Esophagus squamous epithelium (tissue), 5 donors: ENCODE results near the gene INSRR. TPM values are rescaled to one million over a fixed set of nuclear protein-coding genes. Genes with fewer than 3 reads are reported as not detected.

Experiments
- DNase-seq: peaks from one replicate; lab custom pipeline; 2025; lab: John Stamatoyannopoulos, UW
- H3K27ac ChIP-seq, 4 donors: fragments of 200-600 bp; sonication (generic); one replicate each; pipeline ENCODE4 v1.5.1; 2016 to 2019; ENCODE audit warnings: mild to moderate bottlenecking in 1 of 4
- H3K27me3 ChIP-seq, 4 donors: fragments of 200-600 bp; sonication (generic); 1 replicate in 3 of 4; 2 replicates in 1 of 4; pipeline versions ENCODE4 v1.5.1 to v1.6.0; 2017 to 2021; ENCODE audit warnings: antibody characterized with exemption in 1 of 4
- H3K36me3 ChIP-seq, 3 donors: fragments of 200-600 bp; sonication (generic); one replicate each; pipeline ENCODE4 v1.5.1; 2016 to 2019
- H3K4me1 ChIP-seq, 3 donors: fragments of 200-600 bp; sonication (generic); one replicate each; pipeline ENCODE4 v1.5.1; 2017 to 2019
- H3K4me3 ChIP-seq, 4 donors: fragments of 200-600 bp; sonication (generic); 1 replicate in 3 of 4; 2 replicates in 1 of 4; pipeline ENCODE4 v1.5.1; 2016 to 2019; ENCODE audit warnings: mild to moderate bottlenecking in 2 of 4, moderate library complexity in 1 of 4
- H3K9me3 ChIP-seq, 3 donors: fragments of 200-600 bp; sonication (generic); one replicate each; pipeline ENCODE4 v1.5.1; 2016 to 2019
- POLR2A ChIP-seq, 4 donors: fragments of 450-650 bp; IDR thresholded peaks; one replicate each; pipeline ENCODE4 v1.6.1; 2017; ENCODE audit warnings: antibody characterized with exemption in 4 of 4, mild to moderate bottlenecking in 4 of 4, moderate library complexity in 3 of 4
- WGBS, 2 donors: methylation state at CpG; one replicate each; pipeline ENCODE4 v1.1.5; 2018; 5-methylcytosine and 5-hydroxymethylcytosine counted together
- intact Hi-C: fragments of 100-400 bp; cut with DNase I; formaldehyde crosslinking; loops from one replicate; pipeline ENCODE4 v1.15.0; 2022
- total RNA-seq, 4 donors: library from RNA; depleted of rRNA; stranded (reverse); fragments of >200 nt; gene quantifications; one replicate each; pipeline ENCODE4 v1.1.0, GENCODE V29; 2016
- TF ChIP-seq, protein P1 (sequence below), 6 experiments: fragments of 450-650 bp in 4 of 6; fragments of 200-600 bp in 2 of 6; sonication (generic) in 2 of 6; IDR thresholded peaks; one replicate each; pipeline ENCODE4 v1.5.1; 2016 to 2019; ENCODE audit warnings: antibody characterized with exemption in 6 of 6, mild to moderate bottlenecking in 4 of 6, moderate library complexity in 4 of 6
- donor health status: DM: yes; HTN: yes; CAD: no.

The INSRR gene
- total RNA-seq, 4 donors from 2014 or later: not detected

DNA sequence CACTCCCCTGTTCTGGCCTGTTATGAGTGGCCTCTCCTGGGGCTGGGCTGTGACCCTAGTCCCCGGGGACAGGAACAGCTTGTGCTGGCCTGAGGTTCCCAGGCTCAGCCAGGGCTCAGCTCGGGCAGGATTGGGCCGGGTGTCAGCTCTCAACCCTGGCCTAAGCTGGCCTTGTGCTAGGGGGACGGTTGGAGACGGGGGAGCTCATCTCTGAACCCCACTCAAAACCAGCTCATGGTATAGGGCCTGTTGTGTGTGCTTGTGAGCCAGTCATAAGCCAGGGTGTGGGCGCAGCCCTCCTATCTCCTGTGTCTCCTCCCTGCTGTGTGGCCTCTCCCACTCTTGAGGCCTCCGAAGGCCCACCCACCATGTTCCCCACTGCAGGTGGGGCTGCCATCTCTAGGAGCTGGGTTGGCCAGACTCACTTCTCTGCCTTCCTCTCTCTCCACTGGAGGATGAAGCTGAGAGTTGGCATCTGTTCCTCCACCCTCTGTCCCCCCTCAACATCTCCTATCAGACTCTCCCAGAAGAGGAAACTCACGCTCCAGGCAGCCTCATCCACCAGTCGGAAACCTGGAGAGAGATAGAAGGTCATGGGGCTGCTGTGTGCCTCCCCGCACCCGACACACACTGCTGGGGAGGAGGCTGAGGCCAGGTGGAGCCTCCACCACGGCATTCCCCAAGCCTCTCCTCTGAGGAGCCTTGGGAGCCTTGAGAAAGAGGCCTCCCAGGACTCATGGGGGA is 36.0 kb upstream of the INSRR start:
- Histone ChIP-seq H3K4me1 (peaks cover 11 to 84% (median 36%) of the 10 kb centered on the region in 3 donors), H3K27me3 (peaks cover 0 to 55% (median 2%) of the 10 kb centered on the region in 4 donors), H3K27ac (peak overlapping the region; percentile 69 to 89 (median 88)), H3K36me3 (no peaks in the 10 kb centered on the region), H3K4me3 (peak overlapping the region in 3 of 4 donors; percentile 48 to 65 (median 50)), H3K9me3 (no peaks in the 10 kb centered on the region)
- 50 to 83% methylated on average over 2 to 3 of the region's 12 CpGs for WGBS, 2 donors
- no peak for DNase-seq
- TF ChIP-seq, protein P1, sequence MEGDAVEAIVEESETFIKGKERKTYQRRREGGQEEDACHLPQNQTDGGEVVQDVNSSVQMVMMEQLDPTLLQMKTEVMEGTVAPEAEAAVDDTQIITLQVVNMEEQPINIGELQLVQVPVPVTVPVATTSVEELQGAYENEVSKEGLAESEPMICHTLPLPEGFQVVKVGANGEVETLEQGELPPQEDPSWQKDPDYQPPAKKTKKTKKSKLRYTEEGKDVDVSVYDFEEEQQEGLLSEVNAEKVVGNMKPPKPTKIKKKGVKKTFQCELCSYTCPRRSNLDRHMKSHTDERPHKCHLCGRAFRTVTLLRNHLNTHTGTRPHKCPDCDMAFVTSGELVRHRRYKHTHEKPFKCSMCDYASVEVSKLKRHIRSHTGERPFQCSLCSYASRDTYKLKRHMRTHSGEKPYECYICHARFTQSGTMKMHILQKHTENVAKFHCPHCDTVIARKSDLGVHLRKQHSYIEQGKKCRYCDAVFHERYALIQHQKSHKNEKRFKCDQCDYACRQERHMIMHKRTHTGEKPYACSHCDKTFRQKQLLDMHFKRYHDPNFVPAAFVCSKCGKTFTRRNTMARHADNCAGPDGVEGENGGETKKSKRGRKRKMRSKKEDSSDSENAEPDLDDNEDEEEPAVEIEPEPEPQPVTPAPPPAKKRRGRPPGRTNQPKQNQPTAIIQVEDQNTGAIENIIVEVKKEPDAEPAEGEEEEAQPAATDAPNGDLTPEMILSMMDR (IDR thresholded peaks at IDR 0.05): no peak
- no peak for TF ChIP-seq POLR2A (IDR thresholded peaks at IDR 0.05)
- intact Hi-C loops: no loop called here

DNA sequence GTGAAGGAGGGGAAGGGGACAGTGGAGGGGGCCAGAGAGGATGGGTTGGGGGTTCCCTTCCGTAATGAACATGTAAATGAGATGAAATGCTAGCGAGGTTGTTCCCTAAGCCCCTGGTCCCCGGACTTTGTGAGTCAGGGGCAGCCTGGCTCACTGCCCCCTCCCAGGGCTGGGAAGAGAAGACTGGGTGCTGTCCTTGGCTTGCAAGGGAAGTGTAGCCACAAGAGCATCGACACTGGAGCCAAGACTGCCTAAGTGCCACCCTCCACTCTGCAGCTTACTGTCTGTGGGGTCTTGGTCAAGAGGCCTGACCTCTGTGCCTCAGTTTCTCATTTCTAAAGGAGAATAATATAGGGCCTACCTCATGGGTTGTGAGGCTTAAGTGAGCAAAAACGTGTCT is 35.1 kb upstream of the INSRR start:
- H3K27ac ChIP-seq: peak overlapping the region; percentile 69 to 89 (median 88)
- intact Hi-C loops: no loop called here
- WGBS, 2 donors: 38 to 39% methylated on average over 4 to 5 of the region's 5 CpGs
- DNase-seq: no peak
- TF ChIP-seq POLR2A (IDR thresholded peaks at IDR 0.05): no peak
- TF ChIP-seq, protein P1 (IDR thresholded peaks at IDR 0.05): no peak
- peaks cover 11 to 75% (median 29%) of the 10 kb centered on the region in 3 donors for H3K4me1 ChIP-seq
- H3K9me3 ChIP-seq: no peaks in the 10 kb centered on the region
- no peaks in the 10 kb centered on the region for H3K36me3 ChIP-seq
- H3K27me3 ChIP-seq: peaks cover 0 to 46% (median 2%) of the 10 kb centered on the region in 4 donors
- H3K4me3 ChIP-seq: peak overlapping the region; percentile 23 to 65 (median 49)

DNA sequence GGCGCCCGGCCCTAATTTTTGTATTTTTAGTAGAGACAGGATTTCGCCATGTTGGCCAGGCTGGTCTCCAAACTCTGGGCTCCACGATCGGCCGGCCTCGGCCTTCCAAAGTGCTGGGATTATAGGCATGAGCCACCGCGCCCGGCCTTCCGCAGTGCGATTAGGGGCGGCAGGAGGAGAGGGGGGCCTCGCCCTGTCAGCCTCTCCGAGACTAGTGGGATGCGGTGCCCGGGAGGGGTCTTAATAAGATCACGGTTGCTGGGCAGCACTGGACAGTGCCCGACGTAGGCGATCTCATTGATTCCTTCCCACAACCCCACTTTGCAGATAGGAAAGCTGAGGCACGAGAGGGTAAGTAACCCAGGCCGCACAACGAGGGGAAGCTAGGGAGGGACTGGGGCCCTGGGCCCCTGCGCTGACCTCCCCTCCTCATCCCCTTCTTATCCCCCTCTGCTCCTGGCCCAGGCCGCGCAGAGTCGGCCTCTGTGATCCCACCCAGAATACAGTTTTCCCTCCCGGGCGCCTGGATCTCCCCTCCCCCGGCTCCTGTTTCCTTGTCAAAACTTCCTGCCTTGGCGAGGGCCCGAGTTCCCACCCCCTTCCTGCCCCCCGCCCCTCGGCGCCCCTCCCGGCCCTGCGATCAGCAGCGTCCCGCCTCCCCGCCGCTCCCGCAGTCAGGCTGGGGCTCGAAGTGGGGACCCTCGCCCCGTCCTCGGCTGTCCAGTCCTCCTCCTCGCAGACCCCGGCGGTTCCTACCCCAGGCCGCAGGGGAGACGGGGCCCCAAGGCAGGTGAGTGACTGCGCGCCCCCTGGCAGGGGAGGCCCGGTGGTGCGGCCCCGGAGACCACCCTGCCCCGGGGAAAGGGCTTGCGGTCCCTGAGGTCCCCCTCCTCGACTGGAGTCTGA is 34.4 kb upstream of the INSRR start, which contains the start of gene PEAR1:
PEAR1 (plus strand) TSS at position 671 of the 906 bp plus-strand sequence. CDS start 10,209 bp downstream, outside the sequence.
- no peaks in the 10 kb centered on the region for H3K36me3 ChIP-seq
- no peak for DNase-seq
- H3K27ac ChIP-seq: peak within 1 kb of the TSS; percentile 69 to 89 (median 88)
- intact Hi-C loops: no loop called here
- H3K27me3 ChIP-seq: peaks cover 0 to 52% (median 2%) of the 10 kb centered on the region in 4 donors
- H3K4me3 ChIP-seq: peak within 1 kb of the TSS; percentile 23 to 65 (median 49)
- 16 to 25% methylated on average over 13 to 37 of the region's 60 CpGs for WGBS, 2 donors
- peak in 1 of 4 donors; percentile 39 for TF ChIP-seq POLR2A (IDR thresholded peaks at IDR 0.05)
- TF ChIP-seq, protein P1 (IDR thresholded peaks at IDR 0.05): no peak
- H3K4me1 ChIP-seq: peaks cover 7 to 68% (median 26%) of the 10 kb centered on the region in 3 donors
- H3K9me3 ChIP-seq: no peaks in the 10 kb centered on the region

DNA sequence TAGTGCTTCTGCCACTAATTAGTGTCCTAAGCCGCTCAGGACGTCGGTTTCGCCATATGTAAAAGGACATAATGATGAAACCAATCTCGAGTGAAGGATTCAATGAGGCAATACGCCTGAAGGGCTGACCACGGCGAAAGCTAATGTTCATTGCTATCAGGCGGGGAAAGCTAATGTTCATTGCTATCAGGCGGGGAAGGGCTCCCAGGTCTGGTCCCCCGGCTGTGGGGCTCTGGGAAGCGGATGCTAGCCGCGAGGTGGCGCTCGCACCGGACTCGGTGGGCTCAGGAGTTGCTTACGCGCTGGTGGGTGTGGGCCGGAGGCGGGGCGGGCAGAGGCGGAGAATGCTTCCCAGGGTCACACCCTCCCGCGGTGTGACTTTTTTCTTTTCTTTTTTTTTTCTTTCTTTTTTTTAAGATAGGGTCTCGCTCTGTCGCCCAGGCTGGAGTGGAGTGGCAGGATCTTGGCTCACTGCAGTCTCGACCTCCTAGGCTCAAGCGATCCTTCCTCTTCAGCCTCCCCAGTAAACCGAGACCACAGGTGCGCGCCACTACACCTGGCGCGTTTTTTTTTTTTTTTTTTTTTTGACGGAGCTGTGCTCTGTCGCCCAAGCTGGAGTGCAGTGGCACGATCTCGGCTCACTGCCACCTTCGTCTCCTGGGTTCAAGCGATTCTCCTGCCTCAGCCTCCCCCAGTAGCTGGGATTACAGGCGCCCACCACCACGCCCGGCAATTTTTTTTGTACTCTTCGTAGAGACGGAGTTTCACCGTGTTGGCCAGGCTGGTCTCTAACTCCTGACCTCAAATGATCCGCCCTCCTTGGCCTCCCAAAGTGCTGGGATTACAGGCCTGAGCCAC is 33.5 kb upstream of the INSRR start:
- Histone ChIP-seq H3K27me3 (peaks cover 0 to 61% (median 2%) of the 10 kb centered on the region in 4 donors), H3K4me3 (peak overlapping the region in 3 of 4 donors; percentile 48 to 65 (median 50)), H3K9me3 (no peaks in the 10 kb centered on the region), H3K36me3 (no peaks in the 10 kb centered on the region), H3K4me1 (peaks cover 7 to 60% (median 19%) of the 10 kb centered on the region in 3 donors), H3K27ac (peak overlapping the region in 3 of 4 donors; percentile 87 to 89 (median 89))
- TF ChIP-seq, protein P1 (IDR thresholded peaks at IDR 0.05): peak; percentile 66 to 90 (median 80)
- no peak for TF ChIP-seq POLR2A (IDR thresholded peaks at IDR 0.05)
- 1 to 5% methylated on average over 35 to 45 of the region's 48 CpGs for WGBS, 2 donors
- DNase-seq: no peak
- intact Hi-C loops: no loop called here
